Mesendoderm (in vitro differentiated cells): ENCODE results near the gene LRSAM1.
A peak's percentile ranks its signal among the peaks of the same experiment; 100 is the strongest.

ENCODE experiments used
- DNase-seq: peaks from one replicate; pipeline ENCODE4 v3.0.0; 2013
- H2AK5ac ChIP-seq: 2 replicates; pipeline ENCODE4 v1.6.1; 2013; ENCODE audit warnings: low read length, inconsistent platforms
- H2BK120ac ChIP-seq: 2 replicates; pipeline ENCODE4 v1.6.1; 2013; ENCODE audit warnings: low read depth, mild to moderate bottlenecking, low read length, moderate library complexity, mixed read lengths
- H2BK15ac ChIP-seq: replicated peaks from 2 replicates; pipeline ENCODE4 v1.6.1; 2013; ENCODE audit warnings: low read depth, mild to moderate bottlenecking, moderate library complexity
- H2BK5ac ChIP-seq: 2 replicates; pipeline ENCODE4 v1.6.1; 2013; ENCODE audit warnings: low read length, inconsistent platforms
- H3K18ac ChIP-seq: 2 replicates; pipeline ENCODE4 v1.6.1; 2013; ENCODE audit warnings: mild to moderate bottlenecking, low read length, mixed read lengths
- H3K23ac ChIP-seq: one replicate; pipeline ENCODE4 v1.6.1; 2013; ENCODE audit warnings: low read length
- H3K27ac ChIP-seq: 2 replicates; pipeline ENCODE4 v1.5.1; 2013; ENCODE audit warnings: low read depth, mild to moderate bottlenecking, inconsistent platforms, low read length, moderate library complexity
- H3K27me3 ChIP-seq: 2 replicates; pipeline ENCODE4 v1.6.1; 2013; ENCODE audit warnings: low read length, control low read depth, mild to moderate bottlenecking, inconsistent platforms; ENCODE audit not compliant: insufficient read depth, poor library complexity
- H3K36me3 ChIP-seq: 2 replicates; pipeline ENCODE4 v1.6.1; 2013; ENCODE audit warnings: low read length, inconsistent platforms; ENCODE audit not compliant: control insufficient read depth, insufficient read depth
- H3K4ac ChIP-seq: one replicate; pipeline ENCODE4 v1.6.1; 2013; ENCODE audit warnings: low read depth, mild to moderate bottlenecking, low read length, moderate library complexity
- H3K4me1 ChIP-seq: 2 replicates; pipeline ENCODE4 v1.6.1; 2013; ENCODE audit warnings: low read depth, low read length, inconsistent platforms; ENCODE audit not compliant: control insufficient read depth
- H3K4me2 ChIP-seq: 2 replicates; pipeline ENCODE4 v1.6.1; 2013; ENCODE audit warnings: low read length
- H3K4me3 ChIP-seq: 2 replicates; pipeline ENCODE4 v1.5.1; 2013; ENCODE audit warnings: mild to moderate bottlenecking, low read length
- H3K56ac ChIP-seq: one replicate; pipeline ENCODE4 v1.6.1; 2013; ENCODE audit warnings: low read length
- H3K79me1 ChIP-seq: 2 replicates; pipeline ENCODE4 v1.6.1; 2013; ENCODE audit warnings: low read length, inconsistent platforms
- H3K79me2 ChIP-seq: 2 replicates; pipeline ENCODE4 v1.6.1; 2013; ENCODE audit warnings: mild to moderate bottlenecking, low read length; ENCODE audit not compliant: control insufficient read depth, insufficient read depth
- H3K9ac ChIP-seq: 2 replicates; pipeline ENCODE4 v1.6.1; 2013; ENCODE audit warnings: low read length, inconsistent platforms
- H4K5ac ChIP-seq: one replicate; pipeline ENCODE4 v1.6.1; 2013; ENCODE audit warnings: low read length
- H4K8ac ChIP-seq: one replicate; pipeline ENCODE4 v1.6.1; 2013; ENCODE audit warnings: low read depth, mild to moderate bottlenecking, control low read depth, low read length, moderate library complexity
- WGBS: extraction: QIAGEN DNeasy Blood & Tissue Kit; methylation state at CpG from one replicate; pipeline ENCODE4 v1.1.7; 2013; ENCODE audit warnings: low lambda C conversion rate, missing lambda C conversion rate; ENCODE audit not compliant: insufficient coverage; ENCODE audit errors: extremely low coverage; 5-methylcytosine and 5-hydroxymethylcytosine counted together

LRSAM1 gene

GRCh38 chr9:127522727-127523126 is 71.4 kb downstream of the LRSAM1 start:
- H3K4me2 ChIP-seq: no peak overlapping the region
- H4K8ac ChIP-seq: no peak overlapping the region
- H2AK5ac ChIP-seq: no peak overlapping the region
- no peak overlapping the region for H2BK15ac ChIP-seq
- H3K56ac ChIP-seq: peak overlapping the region; percentile 39
- no peak overlapping the region for H4K5ac ChIP-seq
- no peak overlapping the region for H3K4ac ChIP-seq
- no peaks in the 10 kb centered on the region for H3K4me1 ChIP-seq
- no peak overlapping the region for H3K4me3 ChIP-seq
- H3K9ac ChIP-seq: no peak overlapping the region
- no peak overlapping the region for H3K23ac ChIP-seq
- no peaks in the 10 kb centered on the region for H3K27me3 ChIP-seq
- WGBS: no CpG with 5 or more reads among the region's 2 CpGs
- no peak overlapping the region for H3K27ac ChIP-seq
- no peaks in the 10 kb centered on the region for H3K79me2 ChIP-seq
- no peak overlapping the region for H2BK120ac ChIP-seq
- no peak for DNase-seq
- H3K18ac ChIP-seq: no peak overlapping the region
- H3K79me1 ChIP-seq: peaks cover 2% of the 10 kb centered on the region
- H2BK5ac ChIP-seq: no peak overlapping the region
- H3K36me3 ChIP-seq: peaks cover 7% of the 10 kb centered on the region

DNA sequence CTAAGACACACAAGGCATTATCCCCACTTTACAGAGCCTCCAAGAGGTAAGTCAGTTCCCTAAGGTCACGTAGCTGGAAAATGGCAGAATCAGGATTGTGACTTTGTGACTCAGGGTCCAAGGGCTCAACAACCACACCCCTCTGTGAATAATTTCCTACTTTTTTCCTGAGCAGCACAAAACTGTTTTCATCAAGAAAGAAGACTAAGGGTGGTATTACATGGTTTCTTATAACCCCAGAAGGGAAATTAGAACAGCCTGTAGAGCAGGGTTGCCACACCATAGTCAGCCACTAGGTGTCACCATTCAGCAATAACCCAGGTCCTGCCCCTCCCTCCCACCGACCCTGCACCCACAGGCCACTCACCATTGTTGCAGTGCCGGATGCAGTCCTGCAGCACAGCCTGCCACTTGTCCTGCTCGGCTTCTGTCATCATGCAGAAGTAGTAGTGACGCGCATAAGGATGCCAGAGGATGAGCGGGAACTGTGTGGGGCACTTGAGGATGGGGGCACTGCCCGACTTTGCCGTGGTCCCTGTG is 72.1 kb downstream of the LRSAM1 start:
- H3K56ac ChIP-seq: no peak overlapping the region
- no peak overlapping the region for H3K18ac ChIP-seq
- no peak overlapping the region for H3K23ac ChIP-seq
- no peak overlapping the region for H3K4ac ChIP-seq
- no peak overlapping the region for H2BK15ac ChIP-seq
- DNase-seq: peak; percentile 67
- H3K4me2 ChIP-seq: no peak overlapping the region
- H3K27me3 ChIP-seq: no peaks in the 10 kb centered on the region
- no peak overlapping the region for H2AK5ac ChIP-seq
- no peak overlapping the region for H2BK5ac ChIP-seq
- H3K4me1 ChIP-seq: no peaks in the 10 kb centered on the region
- no peaks in the 10 kb centered on the region for H3K79me2 ChIP-seq
- no peak overlapping the region for H4K8ac ChIP-seq
- no peak overlapping the region for H3K9ac ChIP-seq
- no peak overlapping the region for H2BK120ac ChIP-seq
- peaks cover 2% of the 10 kb centered on the region for H3K79me1 ChIP-seq
- WGBS: no CpG with 5 or more reads among the region's 9 CpGs
- no peak overlapping the region for H3K27ac ChIP-seq
- H4K5ac ChIP-seq: no peak overlapping the region
- H3K4me3 ChIP-seq: peak overlapping the region; percentile 27
- peaks cover 4% of the 10 kb centered on the region for H3K36me3 ChIP-seq

DNA sequence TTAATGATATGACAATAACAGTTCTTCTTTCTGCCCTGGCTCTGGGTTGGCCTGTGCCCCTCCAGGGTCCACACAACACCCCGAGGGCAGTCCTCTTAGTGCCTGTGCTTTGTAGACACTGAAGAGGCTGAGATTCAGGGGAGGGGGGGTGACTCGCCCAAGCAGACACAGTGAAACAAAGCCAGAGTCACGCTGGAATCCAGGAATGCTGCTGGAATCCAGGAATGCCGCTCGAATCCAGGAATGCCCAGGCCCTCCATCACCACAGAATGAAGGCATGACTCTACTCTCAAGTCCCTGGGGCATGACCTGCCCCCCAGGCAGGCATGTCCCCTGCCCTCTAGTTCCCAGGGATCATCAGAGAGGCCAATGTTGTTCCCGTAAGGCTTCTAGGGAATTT is 73.1 kb downstream of the LRSAM1 start:
- no CpG with 5 or more reads among the region's 6 CpGs for WGBS
- DNase-seq: peak; percentile 92
- H3K36me3 ChIP-seq: peaks cover 4% of the 10 kb centered on the region

GRCh38 chr9:127525401-127526188 is 74.3 kb downstream of the LRSAM1 start:
- H3K56ac ChIP-seq: no peak overlapping the region
- no peak overlapping the region for H2AK5ac ChIP-seq
- no peak overlapping the region for H3K27ac ChIP-seq
- no peak overlapping the region for H2BK5ac ChIP-seq
- H3K79me1 ChIP-seq: peaks cover 2% of the 10 kb centered on the region
- no peak overlapping the region for H3K4me3 ChIP-seq
- no peaks in the 10 kb centered on the region for H3K79me2 ChIP-seq
- no peak overlapping the region for H3K4me2 ChIP-seq
- H3K23ac ChIP-seq: no peak overlapping the region
- no peak overlapping the region for H2BK120ac ChIP-seq
- no peak overlapping the region for H4K8ac ChIP-seq
- H2BK15ac ChIP-seq: no peak overlapping the region
- DNase-seq: peak; percentile 77
- no CpG with 5 or more reads among the region's 8 CpGs for WGBS
- H3K4me1 ChIP-seq: peaks cover 2% of the 10 kb centered on the region
- no peak overlapping the region for H3K9ac ChIP-seq
- no peaks in the 10 kb centered on the region for H3K27me3 ChIP-seq
- H3K18ac ChIP-seq: no peak overlapping the region
- H4K5ac ChIP-seq: no peak overlapping the region
- H3K36me3 ChIP-seq: peaks cover 4% of the 10 kb centered on the region
- H3K4ac ChIP-seq: no peak overlapping the region

More for the DNA sequence above, 73.1 kb downstream of the LRSAM1 start:
- Histone ChIP-seq H3K4me2 (no peak overlapping the region), H3K23ac (no peak overlapping the region), H3K4me1 (peaks cover 2% of the 10 kb centered on the region), H3K27ac (peak overlapping the region; percentile 4), H3K56ac (no peak overlapping the region), H4K5ac (no peak overlapping the region), H3K79me1 (peaks cover 2% of the 10 kb centered on the region), H2AK5ac (no peak overlapping the region), H2BK5ac (no peak overlapping the region), H4K8ac (no peak overlapping the region), H3K4ac (no peak overlapping the region), H3K27me3 (no peaks in the 10 kb centered on the region), H3K4me3 (no peak overlapping the region), H3K9ac (no peak overlapping the region), H2BK120ac (no peak overlapping the region), H2BK15ac (no peak overlapping the region), H3K18ac (no peak overlapping the region), H3K79me2 (no peaks in the 10 kb centered on the region)

- Histone ChIP-seq H3K36me3 (peaks cover 4% of the 10 kb centered on the region), H2BK5ac (no peak overlapping the region), H4K5ac (no peak overlapping the region), H3K4ac (no peak overlapping the region), H3K18ac (no peak overlapping the region), H3K4me2 (no peak overlapping the region), H2BK15ac (no peak overlapping the region), H2BK120ac (no peak overlapping the region), H3K27ac (peak overlapping the region; percentile 13), H4K8ac (no peak overlapping the region), H2AK5ac (no peak overlapping the region), H3K9ac (no peak overlapping the region), H3K4me3 (no peak overlapping the region), H3K27me3 (no peaks in the 10 kb centered on the region), H3K79me1 (peaks cover 2% of the 10 kb centered on the region), H3K79me2 (no peaks in the 10 kb centered on the region), H3K23ac (no peak overlapping the region), H3K56ac (no peak overlapping the region), H3K4me1 (peaks cover 2% of the 10 kb centered on the region)
- WGBS: no CpG with 5 or more reads among the region's 30 CpGs
- DNase-seq: peak; percentile 67
Measured at GRCh38 chr9:127526655-127527559, 75.6 kb downstream of the LRSAM1 start.
